Body of pancreas (tissue), 4 donors: ENCODE results near the gene LPCAT3.

Experiments
- POLR2A ChIP-seq, 3 donors: fragments of 450-650 bp; IDR thresholded peaks; one replicate each; pipeline ENCODE4 v1.6.1; 2016; ENCODE audit warnings: antibody characterized with exemption in 3 of 3, mild to moderate bottlenecking in 2 of 3
- TF ChIP-seq, protein P1 (sequence below), 7 experiments: fragments of 450-650 bp in 4 of 7; fragments of 200-600 bp in 3 of 7; sonication (generic) in 3 of 7; IDR thresholded peaks; one replicate each; pipeline ENCODE4 v1.5.1; 2016 to 2019; ENCODE audit warnings: antibody characterized with exemption in 7 of 7

DNA sequence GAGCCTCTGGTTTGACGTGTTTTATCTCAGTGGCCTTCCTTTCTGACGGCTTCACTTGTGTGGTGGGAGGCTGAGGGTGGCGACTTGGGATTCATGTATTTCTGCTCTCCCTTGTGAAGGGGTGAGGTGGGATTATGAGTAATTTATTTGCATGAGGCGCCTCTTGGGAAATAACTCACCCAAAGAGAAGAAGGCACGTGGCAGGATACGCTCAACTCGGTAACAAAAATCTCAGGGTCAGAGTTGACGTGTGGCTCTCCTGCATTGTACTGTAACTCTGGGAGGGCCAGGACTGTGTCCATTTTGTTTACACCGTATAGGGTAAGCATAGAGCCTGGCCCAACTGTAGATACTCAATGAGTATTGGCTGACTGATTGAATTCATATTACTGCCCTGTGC lies 27.6 kb upstream of the LPCAT3 start:
- TF ChIP-seq, protein P1, sequence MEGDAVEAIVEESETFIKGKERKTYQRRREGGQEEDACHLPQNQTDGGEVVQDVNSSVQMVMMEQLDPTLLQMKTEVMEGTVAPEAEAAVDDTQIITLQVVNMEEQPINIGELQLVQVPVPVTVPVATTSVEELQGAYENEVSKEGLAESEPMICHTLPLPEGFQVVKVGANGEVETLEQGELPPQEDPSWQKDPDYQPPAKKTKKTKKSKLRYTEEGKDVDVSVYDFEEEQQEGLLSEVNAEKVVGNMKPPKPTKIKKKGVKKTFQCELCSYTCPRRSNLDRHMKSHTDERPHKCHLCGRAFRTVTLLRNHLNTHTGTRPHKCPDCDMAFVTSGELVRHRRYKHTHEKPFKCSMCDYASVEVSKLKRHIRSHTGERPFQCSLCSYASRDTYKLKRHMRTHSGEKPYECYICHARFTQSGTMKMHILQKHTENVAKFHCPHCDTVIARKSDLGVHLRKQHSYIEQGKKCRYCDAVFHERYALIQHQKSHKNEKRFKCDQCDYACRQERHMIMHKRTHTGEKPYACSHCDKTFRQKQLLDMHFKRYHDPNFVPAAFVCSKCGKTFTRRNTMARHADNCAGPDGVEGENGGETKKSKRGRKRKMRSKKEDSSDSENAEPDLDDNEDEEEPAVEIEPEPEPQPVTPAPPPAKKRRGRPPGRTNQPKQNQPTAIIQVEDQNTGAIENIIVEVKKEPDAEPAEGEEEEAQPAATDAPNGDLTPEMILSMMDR (IDR thresholded peaks at IDR 0.05) = no peak
- TF ChIP-seq POLR2A (IDR thresholded peaks at IDR 0.05) = no peak
